SK-N-MC (cell line): Measurements from ENCODE around the gene NSFL1C.

ENCODE experiments used
- FOXP2 ChIP-seq: optimal IDR thresholded peaks from 2 replicates; pipeline ENCODE3; 2011; ENCODE audit warnings: mild to moderate bottlenecking, moderate library complexity; ENCODE audit not compliant: insufficient read depth; ENCODE audit errors: extremely low read length, control extremely low read depth
- POLR2AphosphoS5 ChIP-seq: IDR thresholded peaks from 2 replicates; pipeline ENCODE4 v1.6.1; 2012; ENCODE audit warnings: mild to moderate bottlenecking, low read depth, low read length, borderline replicate concordance

DNA sequence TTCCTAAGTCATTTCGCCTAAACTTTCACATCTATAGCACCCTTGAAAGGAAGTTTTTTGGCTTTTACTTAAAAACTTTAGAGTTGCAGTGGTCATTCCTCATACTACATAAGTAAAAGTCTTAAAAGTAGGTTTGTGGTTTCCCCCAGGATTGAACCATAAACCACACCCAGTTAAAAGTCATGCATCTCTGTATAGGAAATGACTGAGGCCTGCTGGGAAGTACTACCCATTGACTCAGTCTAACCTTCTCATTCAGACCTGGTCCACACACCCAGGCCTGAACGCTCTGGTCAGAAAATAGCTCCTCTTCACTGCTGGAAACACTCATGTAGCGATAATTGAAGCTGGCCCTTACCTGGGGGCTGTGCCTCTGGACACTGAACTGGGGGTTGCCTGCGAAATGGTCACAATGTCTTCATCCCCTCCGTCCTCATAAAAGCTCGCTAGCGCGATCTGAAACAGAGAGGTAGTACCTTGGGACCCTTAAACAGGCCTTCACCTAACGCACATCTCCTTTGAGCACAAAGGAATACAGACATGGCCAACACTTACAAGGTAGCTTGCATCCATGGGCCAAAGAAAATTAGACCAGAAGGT is 2.6 kb downstream of the NSFL1C start:
- TF ChIP-seq FOXP2 (no peak), POLR2AphosphoS5 (no peak)
